Nephron progenitor cell (in vitro differentiated cells): Measurements from ENCODE around the gene OPRM1.
"Not testable (repeated sequence)": the region's sequence is repeated elsewhere in the genome, so short reads cannot be mapped to it uniquely, and the experiment has no call there.

Source experiments
- DNase-seq: peaks from one replicate; pipeline ENCODE4 v3.0.0; 2021
- H3K27ac Mint-ChIP-seq: 2 replicates; pipeline ENCODE4 v1.8.0; 2021; ENCODE audit warnings: mild to moderate bottlenecking, moderate library complexity, mixed read lengths
- H3K27me3 Mint-ChIP-seq: 2 replicates; pipeline ENCODE4 v1.8.0; 2021; ENCODE audit warnings: mild to moderate bottlenecking, low read depth, mixed read lengths; ENCODE audit not compliant: poor library complexity
- H3K36me3 Mint-ChIP-seq: 2 replicates; pipeline ENCODE4 v1.8.0; 2021; ENCODE audit warnings: low read depth, mixed read lengths
- H3K4me1 Mint-ChIP-seq: 2 replicates; pipeline ENCODE4 v1.8.0; 2021; ENCODE audit warnings: mixed read lengths
- H3K4me3 Mint-ChIP-seq: 2 replicates; pipeline ENCODE4 v1.8.0; 2021; ENCODE audit warnings: mild to moderate bottlenecking, moderate library complexity, mixed read lengths
- H3K9me3 Mint-ChIP-seq: 2 replicates; pipeline ENCODE4 v1.8.0; 2021; ENCODE audit warnings: mild to moderate bottlenecking, moderate library complexity, mixed read lengths
- TF ChIP-seq, protein P1 (sequence below): fragments of 200-600 bp; sonication (generic); IDR thresholded peaks from 2 replicates; pipeline ENCODE4 v1.5.0; 2021; ENCODE audit warnings: antibody characterized with exemption

The OPRM1 gene

GRCh38 chr6:154070041-154070440, 31.0 kb downstream of the OPRM1 start:
- Mint-ChIP-seq H3K4me1 (no peaks in the 10 kb centered on the region), H3K27ac (no peak overlapping the region), H3K27me3 (no peaks in the 10 kb centered on the region), H3K36me3 (no peaks in the 10 kb centered on the region), H3K4me3 (no peak overlapping the region), H3K9me3 (no peaks in the 10 kb centered on the region)
- no peak for DNase-seq
- TF ChIP-seq, protein P1, sequence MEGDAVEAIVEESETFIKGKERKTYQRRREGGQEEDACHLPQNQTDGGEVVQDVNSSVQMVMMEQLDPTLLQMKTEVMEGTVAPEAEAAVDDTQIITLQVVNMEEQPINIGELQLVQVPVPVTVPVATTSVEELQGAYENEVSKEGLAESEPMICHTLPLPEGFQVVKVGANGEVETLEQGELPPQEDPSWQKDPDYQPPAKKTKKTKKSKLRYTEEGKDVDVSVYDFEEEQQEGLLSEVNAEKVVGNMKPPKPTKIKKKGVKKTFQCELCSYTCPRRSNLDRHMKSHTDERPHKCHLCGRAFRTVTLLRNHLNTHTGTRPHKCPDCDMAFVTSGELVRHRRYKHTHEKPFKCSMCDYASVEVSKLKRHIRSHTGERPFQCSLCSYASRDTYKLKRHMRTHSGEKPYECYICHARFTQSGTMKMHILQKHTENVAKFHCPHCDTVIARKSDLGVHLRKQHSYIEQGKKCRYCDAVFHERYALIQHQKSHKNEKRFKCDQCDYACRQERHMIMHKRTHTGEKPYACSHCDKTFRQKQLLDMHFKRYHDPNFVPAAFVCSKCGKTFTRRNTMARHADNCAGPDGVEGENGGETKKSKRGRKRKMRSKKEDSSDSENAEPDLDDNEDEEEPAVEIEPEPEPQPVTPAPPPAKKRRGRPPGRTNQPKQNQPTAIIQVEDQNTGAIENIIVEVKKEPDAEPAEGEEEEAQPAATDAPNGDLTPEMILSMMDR, result no peak

DNA sequence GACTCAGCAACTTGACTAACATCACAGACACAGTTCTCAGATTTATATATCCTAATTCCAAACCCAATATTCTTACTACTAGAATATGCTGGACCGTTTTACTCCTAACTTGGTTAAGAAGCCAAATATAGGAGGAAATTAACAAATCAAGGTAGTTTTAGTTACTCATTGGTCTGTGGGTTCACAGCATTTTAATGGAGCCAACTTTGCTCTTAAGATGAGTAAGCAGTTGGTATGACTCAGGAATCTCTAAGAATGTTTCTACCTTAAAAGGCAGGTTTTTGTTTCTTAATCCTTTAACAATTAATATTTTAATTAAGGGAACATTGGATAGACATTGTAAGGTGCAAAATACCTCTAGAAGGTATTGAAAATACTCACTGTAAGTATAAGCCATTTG, 31.6 kb downstream of the OPRM1 start:
- H3K27me3 Mint-ChIP-seq, result no peaks in the 10 kb centered on the region
- H3K36me3 Mint-ChIP-seq, result no peaks in the 10 kb centered on the region
- H3K4me1 Mint-ChIP-seq, result no peaks in the 10 kb centered on the region
- no peak for DNase-seq
- no peak overlapping the region for H3K4me3 Mint-ChIP-seq
- H3K27ac Mint-ChIP-seq, result no peak overlapping the region
- no peaks in the 10 kb centered on the region for H3K9me3 Mint-ChIP-seq
- TF ChIP-seq, protein P1, result no peak

- no peak for DNase-seq
- no peaks in the 10 kb centered on the region for H3K27me3 Mint-ChIP-seq
- no peaks in the 10 kb centered on the region for H3K9me3 Mint-ChIP-seq
- no peaks in the 10 kb centered on the region for H3K4me1 Mint-ChIP-seq
- TF ChIP-seq, protein P1, result no peak
- no peak overlapping the region for H3K27ac Mint-ChIP-seq
- H3K4me3 Mint-ChIP-seq, result no peak overlapping the region
- H3K36me3 Mint-ChIP-seq, result no peaks in the 10 kb centered on the region
Measured at GRCh38 chr6:154071236-154071635, 32.2 kb downstream of the OPRM1 start.

- H3K27me3 Mint-ChIP-seq, result no peaks in the 10 kb centered on the region
- no peaks in the 10 kb centered on the region for H3K4me1 Mint-ChIP-seq
- no peak overlapping the region for H3K4me3 Mint-ChIP-seq
- DNase-seq, result no peak
- TF ChIP-seq, protein P1, result no peak
- H3K9me3 Mint-ChIP-seq, result no peaks in the 10 kb centered on the region
- H3K36me3 Mint-ChIP-seq, result no peaks in the 10 kb centered on the region
- H3K27ac Mint-ChIP-seq, result no peak overlapping the region
Measured at GRCh38 chr6:154071711-154072110, 32.7 kb downstream of the OPRM1 start.

DNA sequence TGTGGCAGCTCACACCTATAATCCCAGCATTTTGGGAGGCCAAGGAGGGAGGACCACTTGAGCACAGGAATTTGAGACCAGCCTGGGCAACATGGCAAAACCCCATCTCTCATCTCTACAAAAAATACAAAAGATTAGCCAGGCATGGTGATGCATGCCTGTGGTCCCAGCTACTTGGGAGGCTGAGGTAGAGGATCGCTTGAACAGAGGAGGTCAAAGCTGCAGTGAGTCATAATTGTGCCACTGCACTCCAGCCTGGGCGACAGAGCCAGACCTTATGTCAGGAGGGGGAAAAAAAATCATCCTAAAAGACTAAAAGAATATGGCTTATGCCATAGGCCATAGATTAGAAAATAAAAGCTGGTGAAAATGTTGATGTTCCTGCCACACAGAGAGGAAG, 39.6 kb downstream of the OPRM1 start:
- not testable (repeated sequence) for H3K27ac Mint-ChIP-seq, H3K27me3 Mint-ChIP-seq, DNase-seq, H3K36me3 Mint-ChIP-seq, H3K4me1 Mint-ChIP-seq, H3K4me3 Mint-ChIP-seq, H3K9me3 Mint-ChIP-seq

GRCh38 chr6:154080461-154081189, 41.6 kb downstream of the OPRM1 start:
- no peaks in the 10 kb centered on the region for H3K9me3 Mint-ChIP-seq
- peaks cover 5% of the 10 kb centered on the region for H3K4me1 Mint-ChIP-seq
- no peaks in the 10 kb centered on the region for H3K27me3 Mint-ChIP-seq
- DNase-seq, result no peak
- no peak overlapping the region for H3K4me3 Mint-ChIP-seq
- no peaks in the 10 kb centered on the region for H3K36me3 Mint-ChIP-seq
- TF ChIP-seq, protein P1, result no peak
- H3K27ac Mint-ChIP-seq, result peak overlapping the region; percentile 2
